HEK293 (cell line): Measurements from ENCODE around the gene PSEN1.

Source experiments
- CTCF ChIA-PET: fragments of 350-600 bp; formaldehyde crosslinking; extraction: SDS; loops from one replicate; lab custom pipeline; 2021; ENCODE audit warnings: antibody characterized with exemption; lab: Yijun Ruan, JAX
- POLR2A ChIA-PET: fragments of 300-600 bp; formaldehyde crosslinking; extraction: SDS; loops from one replicate; lab custom pipeline; 2020; ENCODE audit warnings: antibody characterized with exemption, inconsistent platforms; lab: Yijun Ruan, JAX
- H3K27ac ChIP-seq: fragments of 200-500 bp; sonication (Bioruptor generic); 2 replicates; pipeline ENCODE4 v1.5.1; 2014; ENCODE audit warnings: low read depth, low read length, control low read depth, inconsistent platforms; ENCODE audit errors: extremely low read depth
- H3K36me3 ChIP-seq, 2 experiments: fragments of 200-500 bp in 1 of 2; sonication (Bioruptor generic) in 1 of 2; 1 replicate in 1 of 2; 2 replicates in 1 of 2; pipeline ENCODE4 v1.5.1; 2014 to 2017; ENCODE audit warnings: inconsistent platforms in 2 of 2, low read length in 2 of 2; ENCODE audit not compliant: control insufficient read depth in 2 of 2, insufficient read depth in 1 of 2
- H3K4me1 ChIP-seq: fragments of 200-500 bp; sonication (Bioruptor generic); 2 replicates; pipeline ENCODE4 v1.5.1; 2014; ENCODE audit warnings: mild to moderate bottlenecking, low read length, inconsistent platforms; ENCODE audit not compliant: control insufficient read depth, insufficient read depth
- H3K4me3 ChIP-seq: 2 replicates; pipeline ENCODE4 v1.5.1; 2011; ENCODE audit warnings: low read depth, mild to moderate bottlenecking, control low read depth, low read length, moderate library complexity
- H3K9me3 ChIP-seq: fragments of 200-500 bp; sonication (Bioruptor generic); 2 replicates; pipeline ENCODE4 v1.5.1; 2014; ENCODE audit warnings: low read depth, low read length, inconsistent platforms; ENCODE audit not compliant: control insufficient read depth, insufficient read depth
- ATF2 ChIP-seq: fragments of 450-650 bp; formaldehyde crosslinking; IDR thresholded peaks from 2 replicates; pipeline ENCODE4 v1.5.1; 2016; ENCODE audit warnings: missing biosample characterization, missing genetic modification characterization, low read depth
- PRDM6 ChIP-seq: fragments of 450-650 bp; formaldehyde crosslinking; IDR thresholded peaks from 2 replicates; pipeline ENCODE4 v1.5.1; 2017; ENCODE audit warnings: missing biosample characterization, missing genetic modification characterization
- RBAK ChIP-seq: fragments of 450-650 bp; formaldehyde crosslinking; IDR thresholded peaks from 2 replicates; pipeline ENCODE4 v1.5.1; 2016; ENCODE audit warnings: missing biosample characterization, missing genetic modification characterization
- SALL2 ChIP-seq: fragments of 450-650 bp; formaldehyde crosslinking; IDR thresholded peaks from 2 replicates; pipeline ENCODE4 v1.5.0; 2017; ENCODE audit warnings: missing biosample characterization, mild to moderate bottlenecking, missing genetic modification characterization, borderline replicate concordance
- YY2 ChIP-seq: fragments of 450-650 bp; formaldehyde crosslinking; IDR thresholded peaks from 2 replicates; pipeline ENCODE4 v1.5.1; 2016; ENCODE audit warnings: missing biosample characterization, missing genetic modification characterization
- ZBTB20 ChIP-seq: fragments of 450-650 bp; formaldehyde crosslinking; IDR thresholded peaks from 2 replicates; pipeline ENCODE4 v1.5.1; 2016; ENCODE audit warnings: missing biosample characterization, missing genetic modification characterization
- ZBTB21 ChIP-seq: fragments of 450-650 bp; formaldehyde crosslinking; IDR thresholded peaks from 2 replicates; pipeline ENCODE4 v1.5.1; 2017; ENCODE audit warnings: missing biosample characterization, missing genetic modification characterization
- ZBTB44 ChIP-seq: fragments of 450-650 bp; IDR thresholded peaks from 2 replicates; pipeline ENCODE4 v1.5.1; 2018; ENCODE audit warnings: missing biosample characterization, mild to moderate bottlenecking, missing genetic modification characterization
- ZNF112 ChIP-seq: fragments of 450-650 bp; formaldehyde crosslinking; IDR thresholded peaks from 2 replicates; pipeline ENCODE4 v1.5.0; 2017; ENCODE audit warnings: missing biosample characterization, missing genetic modification characterization
- ZNF274 ChIP-seq, 2 experiments: fragments of 200-500 bp in 1 of 2; fragments of 450-650 bp in 1 of 2; sonication (Bioruptor generic) in 1 of 2; formaldehyde crosslinking in 1 of 2; IDR thresholded peaks; 2 replicates each; pipeline versions ENCODE4 v1.5.1 to v1.6.1; 2014 to 2016; ENCODE audit warnings: borderline replicate concordance in 1 of 2, inconsistent platforms in 1 of 2, low read length in 1 of 2, missing biosample characterization in 1 of 2, missing genetic modification characterization in 1 of 2
- ZNF280C ChIP-seq: fragments of 450-650 bp; formaldehyde crosslinking; IDR thresholded peaks from 2 replicates; pipeline ENCODE4 v1.5.1; 2016; ENCODE audit warnings: missing biosample characterization, missing genetic modification characterization
- ZNF473 ChIP-seq: fragments of 450-650 bp; formaldehyde crosslinking; IDR thresholded peaks from 2 replicates; pipeline ENCODE4 v1.5.1; 2017; ENCODE audit warnings: missing biosample characterization, missing genetic modification characterization
- ZNF501 ChIP-seq: fragments of 450-650 bp; formaldehyde crosslinking; IDR thresholded peaks from 2 replicates; pipeline ENCODE4 v1.5.1; 2016; ENCODE audit warnings: missing biosample characterization, missing genetic modification characterization
- ZSCAN23 ChIP-seq: fragments of 450-650 bp; formaldehyde crosslinking; IDR thresholded peaks from 2 replicates; pipeline ENCODE4 v1.5.1; 2016; ENCODE audit warnings: missing biosample characterization, missing genetic modification characterization

PSEN1 gene

GRCh38 chr14:73244541-73245290, 108.4 kb downstream of the PSEN1 start:
- CTCF ChIA-PET, result interaction anchor here (0.6 kb wide), 1 partner anchor 54 kb away, joined by 3 read pairs; no protein-coding TSS in a partner anchor
- no peaks in the 10 kb centered on the region for H3K36me3 ChIP-seq
- H3K27ac ChIP-seq, result no peak overlapping the region
- no peaks in the 10 kb centered on the region for H3K4me1 ChIP-seq
- no peak for TF ChIP-seq YY2
- no peak for TF ChIP-seq ZBTB44 (tag by site-specific recombination)
- no peak for TF ChIP-seq ZBTB21 (tag by site-specific recombination)
- TF ChIP-seq ZNF280C (tag by site-specific recombination), result no peak
- TF ChIP-seq ZNF473 (tag by site-specific recombination), result no peak
- TF ChIP-seq ZNF274 (IDR thresholded peaks at IDR 0.05; ENCODE audit: low read length), result no peak
- no peak for TF ChIP-seq ZNF274 (tag by site-specific recombination; IDR thresholded peaks at IDR 0.05; ENCODE audit: borderline replicate concordance)
- TF ChIP-seq ATF2 (tag by site-specific recombination), result no peak
- TF ChIP-seq SALL2 (tag by site-specific recombination), result no peak
- TF ChIP-seq ZSCAN23 (tag by site-specific recombination), result no peak
- no peak for TF ChIP-seq ZNF112 (tag by site-specific recombination)
- no peak for TF ChIP-seq ZNF501 (tag by site-specific recombination)
- TF ChIP-seq, all 188 proteins: peak for 0
- H3K4me3 ChIP-seq, result no peak overlapping the region
- POLR2A ChIA-PET, result no interaction called here
- no peaks in the 10 kb centered on the region for H3K9me3 ChIP-seq

- TF ChIP-seq ZBTB20 (no peak), PRDM6 (tag by site-specific recombination) (no peak), RBAK (tag by site-specific recombination) (no peak)
- Histone ChIP-seq H3K36me3 (no peaks in the 10 kb centered on the region), H3K27ac (no peak overlapping the region), H3K9me3 (no peaks in the 10 kb centered on the region), H3K4me3 (no peak overlapping the region), H3K4me1 (no peaks in the 10 kb centered on the region)
- ChIA-PET POLR2A (no interaction called here), CTCF (no interaction called here)
Observed at GRCh38 chr14:73245480-73246325, 109.4 kb downstream of the PSEN1 start.
